ACC112 (cell line): ENCODE measurements around the gene SDSL.
A peak's percentile ranks its signal among the peaks of the same experiment; 100 is the strongest.

ENCODE experiments used
- H2AFZ ChIP-seq: fragments of 200-600 bp; sonication (generic); one replicate; pipeline ENCODE4 v1.6.0; 2017; ENCODE audit warnings: antibody characterized with exemption, low read length; ENCODE audit not compliant: unreplicated experiment
- H3K27ac ChIP-seq: fragments of 200-600 bp; sonication (generic); 2 replicates; pipeline ENCODE4 v1.5.1; 2014; ENCODE audit warnings: low read depth, mild to moderate bottlenecking, antibody characterized with exemption, low read length, moderate library complexity
- H3K27me3 ChIP-seq: fragments of 200-600 bp; sonication (generic); 2 replicates; pipeline ENCODE4 v1.6.1; 2014; ENCODE audit warnings: mild to moderate bottlenecking, antibody characterized with exemption, low read length, moderate library complexity, mixed read lengths; ENCODE audit not compliant: insufficient read depth
- H3K36me3 ChIP-seq: fragments of 200-600 bp; sonication (generic); 2 replicates; pipeline ENCODE4 v1.6.1; 2016; ENCODE audit warnings: mild to moderate bottlenecking, antibody characterized with exemption, low read length, moderate library complexity, mixed read lengths; ENCODE audit not compliant: insufficient read depth
- H3K4me1 ChIP-seq: fragments of 200-600 bp; sonication (generic); one replicate; pipeline ENCODE4 v1.6.1; 2016; ENCODE audit warnings: low read length, mixed read lengths; ENCODE audit not compliant: insufficient read depth, unreplicated experiment, control insufficient read depth
- H3K4me3 ChIP-seq: fragments of 200-600 bp; sonication (generic); 2 replicates; pipeline ENCODE4 v1.5.1; 2014; ENCODE audit warnings: mild to moderate bottlenecking, low read depth, low read length
- H3K79me2 ChIP-seq: fragments of 200-600 bp; sonication (generic); one replicate; pipeline ENCODE4 v1.6.0; 2016; ENCODE audit warnings: low read length; ENCODE audit not compliant: control insufficient read depth, unreplicated experiment, insufficient read depth

SDSL gene

DNA sequence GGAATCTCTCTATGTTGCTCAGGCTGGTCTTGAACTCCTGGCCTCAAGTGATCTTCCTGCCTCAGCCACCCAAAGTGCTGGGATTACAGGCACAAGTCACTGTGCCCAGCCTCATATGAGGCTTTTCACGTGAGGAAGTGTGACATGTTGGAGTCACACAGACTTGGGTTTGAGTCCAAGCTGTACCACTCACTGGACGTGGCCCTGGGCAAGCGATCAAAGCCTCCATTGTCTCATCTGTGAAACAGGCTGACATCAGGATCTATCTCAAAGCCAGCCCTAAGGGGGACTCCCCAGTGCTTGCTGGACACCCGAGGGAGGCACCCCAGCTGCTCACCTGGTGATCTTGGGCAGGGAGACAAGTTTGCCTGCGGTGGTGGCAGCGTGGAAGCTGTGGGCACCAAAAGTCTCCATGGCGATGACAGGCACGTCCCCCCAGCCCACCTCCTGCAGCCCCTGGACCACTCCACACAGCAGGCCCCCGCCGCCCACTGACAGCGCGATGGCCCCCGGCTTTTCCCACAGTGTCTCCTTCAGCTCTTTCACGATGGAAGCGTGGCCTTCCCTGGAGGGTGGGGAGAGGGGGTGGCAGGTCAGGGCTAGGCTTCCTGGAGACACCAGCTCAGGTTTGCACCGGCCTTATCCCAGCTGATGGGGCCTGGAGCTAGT, 25.2 kb upstream of the SDSL start:
- no peaks in the 10 kb centered on the region for H3K79me2 ChIP-seq
- no peak overlapping the region for H3K27ac ChIP-seq
- H3K27me3 ChIP-seq, result no peaks in the 10 kb centered on the region
- no peaks in the 10 kb centered on the region for H3K36me3 ChIP-seq
- H3K4me1 ChIP-seq, result no peaks in the 10 kb centered on the region
- H2AFZ ChIP-seq, result no peak overlapping the region
- no peak overlapping the region for H3K4me3 ChIP-seq

GRCh38 chr12:113397497-113398197, 24.5 kb upstream of the SDSL start:
- Histone ChIP-seq H2AFZ (no peak overlapping the region), H3K4me1 (no peaks in the 10 kb centered on the region), H3K4me3 (no peak overlapping the region), H3K27me3 (no peaks in the 10 kb centered on the region), H3K27ac (no peak overlapping the region), H3K79me2 (no peaks in the 10 kb centered on the region), H3K36me3 (no peaks in the 10 kb centered on the region)

GRCh38 chr12:113398346-113399290, 23.6 kb upstream of the SDSL start:
- no peak overlapping the region for H3K4me3 ChIP-seq
- no peaks in the 10 kb centered on the region for H3K79me2 ChIP-seq
- H3K4me1 ChIP-seq, result peaks cover 2% of the 10 kb centered on the region
- no peaks in the 10 kb centered on the region for H3K36me3 ChIP-seq
- no peak overlapping the region for H2AFZ ChIP-seq
- H3K27me3 ChIP-seq, result no peaks in the 10 kb centered on the region
- no peak overlapping the region for H3K27ac ChIP-seq

DNA sequence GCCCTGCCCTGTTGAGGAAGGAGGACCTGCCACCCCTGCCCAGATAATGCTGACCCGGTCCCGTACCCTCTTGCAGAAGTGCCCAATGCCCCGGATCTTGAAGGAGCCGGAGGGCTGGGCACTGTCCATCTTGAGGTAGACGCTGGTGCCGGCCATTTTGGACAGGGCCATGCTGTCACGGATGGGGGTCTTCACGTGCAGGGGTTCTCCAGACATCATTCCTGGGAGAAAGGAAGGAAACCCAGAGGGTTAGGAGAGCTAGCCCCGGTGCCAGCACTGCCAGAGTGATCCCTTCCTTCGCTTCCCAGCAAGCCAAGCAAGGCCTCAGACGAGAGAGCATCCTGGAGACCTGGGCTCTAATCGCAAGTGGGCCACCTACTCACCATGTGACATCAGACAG, 22.7 kb upstream of the SDSL start:
- no peaks in the 10 kb centered on the region for H3K36me3 ChIP-seq
- H3K27me3 ChIP-seq, result no peaks in the 10 kb centered on the region
- no peak overlapping the region for H3K27ac ChIP-seq
- peaks cover 8% of the 10 kb centered on the region for H3K4me1 ChIP-seq
- H3K79me2 ChIP-seq, result no peaks in the 10 kb centered on the region
- no peak overlapping the region for H2AFZ ChIP-seq
- no peak overlapping the region for H3K4me3 ChIP-seq

DNA sequence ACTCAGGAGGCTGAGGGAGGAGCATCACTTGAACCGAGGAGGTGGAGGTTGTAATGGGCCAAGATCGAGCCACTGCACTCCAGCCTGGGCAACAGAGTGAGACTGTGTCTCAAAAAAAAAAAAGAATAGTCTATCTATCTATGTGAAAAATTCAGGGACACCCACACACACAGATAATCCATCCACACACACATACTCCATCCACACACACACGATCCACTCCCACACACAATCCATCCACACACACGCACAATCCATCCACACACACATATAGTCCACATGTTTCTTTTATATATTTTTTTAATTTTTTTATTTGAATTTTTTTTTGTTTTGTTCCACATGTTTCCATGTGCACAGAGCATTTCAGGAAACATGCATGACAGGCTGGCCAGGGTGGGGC, 21.8 kb upstream of the SDSL start:
- H3K4me1 ChIP-seq, result peaks cover 8% of the 10 kb centered on the region
- H2AFZ ChIP-seq, result no peak overlapping the region
- H3K4me3 ChIP-seq, result no peak overlapping the region
- H3K27me3 ChIP-seq, result no peaks in the 10 kb centered on the region
- no peaks in the 10 kb centered on the region for H3K36me3 ChIP-seq
- H3K27ac ChIP-seq, result no peak overlapping the region
- no peaks in the 10 kb centered on the region for H3K79me2 ChIP-seq

DNA sequence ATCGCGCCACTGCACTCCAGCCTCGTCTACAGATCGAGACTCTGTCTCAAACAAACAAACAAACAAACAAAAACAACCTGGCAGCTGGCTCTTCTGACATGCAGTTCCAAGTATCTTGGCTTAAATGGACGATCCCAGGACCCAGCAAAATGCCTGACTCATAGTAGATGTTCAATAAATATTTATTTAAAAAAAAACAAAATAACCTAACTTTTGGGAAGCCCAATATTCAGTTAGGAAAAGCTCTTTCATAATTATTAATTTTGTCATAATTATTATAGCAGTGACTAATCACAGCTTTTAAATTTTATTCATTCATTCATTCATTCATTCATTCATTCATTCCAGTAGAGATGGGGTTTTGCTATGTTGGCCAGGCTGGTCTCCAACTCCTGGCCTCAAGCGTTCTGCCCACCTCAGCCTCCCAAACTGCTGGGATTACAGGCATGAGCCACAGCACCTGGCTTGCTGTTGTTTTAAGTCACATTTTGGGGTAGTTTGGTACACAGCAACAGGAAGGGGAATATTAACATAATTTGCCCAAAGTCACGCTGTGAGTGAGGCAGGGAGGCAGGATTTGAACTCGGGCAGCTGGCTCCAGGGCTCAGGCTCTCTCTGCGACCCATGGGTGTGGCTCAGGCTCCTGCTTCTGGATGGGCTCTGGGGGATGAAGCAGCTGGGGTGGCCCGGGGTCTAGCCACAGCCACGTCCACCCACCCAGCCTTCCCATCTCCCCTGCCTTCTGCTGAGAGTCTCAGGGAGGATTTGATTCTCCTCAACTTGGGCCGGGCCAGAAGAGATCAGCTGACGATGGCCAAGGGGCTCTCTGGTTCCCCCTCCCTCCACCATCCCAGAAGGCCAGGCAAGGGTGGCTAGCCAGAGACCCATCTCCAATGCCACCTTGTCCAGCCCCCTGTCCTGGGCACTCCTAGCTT, 20.8 kb upstream of the SDSL start:
- no peaks in the 10 kb centered on the region for H3K36me3 ChIP-seq
- no peak overlapping the region for H3K4me3 ChIP-seq
- no peaks in the 10 kb centered on the region for H3K27me3 ChIP-seq
- H3K79me2 ChIP-seq, result no peaks in the 10 kb centered on the region
- H3K4me1 ChIP-seq, result peaks cover 8% of the 10 kb centered on the region
- no peak overlapping the region for H2AFZ ChIP-seq
- no peak overlapping the region for H3K27ac ChIP-seq

DNA sequence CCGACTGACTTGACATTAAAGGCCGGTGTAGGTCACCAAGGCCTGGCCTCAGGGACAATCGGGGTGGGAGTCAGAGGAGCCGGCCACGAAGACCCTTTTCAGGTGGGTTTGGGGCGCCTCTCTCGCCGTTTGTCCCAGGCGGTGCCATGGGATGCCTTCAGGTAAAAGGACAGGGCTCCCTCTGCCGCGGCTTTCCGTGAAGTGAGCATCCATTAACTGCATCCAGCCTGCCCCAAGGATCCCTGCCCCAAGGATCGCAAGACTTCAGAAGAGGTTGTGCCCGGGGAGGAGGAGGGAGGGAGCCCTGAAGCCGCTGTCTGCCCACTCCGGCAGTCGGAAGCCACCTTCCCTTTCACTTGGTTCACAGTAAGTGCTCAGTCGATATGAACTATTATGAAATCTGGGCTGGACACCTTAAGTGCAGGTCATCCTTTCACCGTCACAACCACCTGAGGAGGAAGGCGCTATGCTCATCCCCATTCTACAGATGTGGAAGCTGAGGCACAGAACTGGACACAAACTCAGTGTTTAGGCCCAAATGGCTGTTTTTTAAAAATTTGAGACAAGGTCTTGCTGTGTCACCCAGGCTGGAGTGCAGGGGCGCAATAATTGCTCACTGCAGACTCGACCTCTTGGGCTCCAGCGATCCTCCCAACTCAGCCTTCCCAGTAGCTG, 19.5 kb upstream of the SDSL start:
- Histone ChIP-seq H3K79me2 (no peaks in the 10 kb centered on the region), H3K36me3 (no peaks in the 10 kb centered on the region), H3K27me3 (no peaks in the 10 kb centered on the region), H2AFZ (no peak overlapping the region), H3K4me3 (no peak overlapping the region), H3K27ac (no peak overlapping the region), H3K4me1 (peaks cover 12% of the 10 kb centered on the region)

GRCh38 chr12:113403435-113404415, 18.5 kb upstream of the SDSL start, which contains the start of gene SDS:
Gene SDS, minus strand, starts transcription at chr12:113403887. Its CDS starts 4,179 bp downstream, at chr12:113399708.
- Histone ChIP-seq H3K4me3 (0 out of 2 replicates have a peak within 1 kb of the TSS, but pooled peaks have one; percentile 27), H2AFZ (peak within 1 kb of the TSS; percentile 84), H3K4me1 (peaks cover 18% of the 10 kb centered on the region), H3K27me3 (no peaks in the 10 kb centered on the region), H3K27ac (no peak within 1 kb of the TSS), H3K79me2 (no peaks in the 10 kb centered on the region), H3K36me3 (no peaks in the 10 kb centered on the region)

- Histone ChIP-seq H3K27me3 (no peaks in the 10 kb centered on the region), H2AFZ (no peak overlapping the region), H3K27ac (no peak overlapping the region), H3K79me2 (no peaks in the 10 kb centered on the region), H3K4me3 (no peak overlapping the region), H3K36me3 (no peaks in the 10 kb centered on the region), H3K4me1 (peaks cover 18% of the 10 kb centered on the region)
Observed at GRCh38 chr12:113405694-113406093, 16.5 kb upstream of the SDSL start.
